IPS-18c (cell line): Measurements from ENCODE around the gene KNOP1.

Source experiments
- H3K4me3 ChIP-seq: 2 replicates; pipeline ENCODE4 v1.7.0; 2013; ENCODE audit warnings: low read depth, mild to moderate bottlenecking, low read length, moderate library complexity; ENCODE audit not compliant: insufficient read depth
- H3K9me3 ChIP-seq: one replicate; pipeline ENCODE4 v1.6.1; 2013; ENCODE audit warnings: mild to moderate bottlenecking, low read length, moderate library complexity; ENCODE audit not compliant: control insufficient read depth, insufficient read depth

KNOP1 gene

GRCh38 chr16:19712418-19713058 lies 5.5 kb downstream of the KNOP1 start:
- Histone ChIP-seq H3K9me3 (no peaks in the 10 kb centered on the region), H3K4me3 (no peak overlapping the region)

- Histone ChIP-seq H3K4me3 (no peak overlapping the region), H3K9me3 (no peaks in the 10 kb centered on the region)
Observed at GRCh38 chr16:19711643-19712042, 6.4 kb downstream of the KNOP1 start.

- Histone ChIP-seq H3K4me3 (no peak overlapping the region), H3K9me3 (no peaks in the 10 kb centered on the region)
Observed at GRCh38 chr16:19710991-19711545, 7.0 kb downstream of the KNOP1 start.

GRCh38 chr16:19710191-19710908 lies 7.7 kb downstream of the KNOP1 start:
- no peaks in the 10 kb centered on the region for H3K9me3 ChIP-seq

GRCh38 chr16:19709381-19710136 lies 8.5 kb downstream of the KNOP1 start:
- no peaks in the 10 kb centered on the region for H3K9me3 ChIP-seq
- H3K4me3 ChIP-seq = no peak overlapping the region; the same call in 1 of the 2 replicates

More at GRCh38 chr16:19710191-19710908, 7.7 kb downstream of the KNOP1 start:
- H3K4me3 ChIP-seq = no peak overlapping the region

GRCh38 chr16:19708296-19709205 lies 9.5 kb downstream of the KNOP1 start:
- H3K9me3 ChIP-seq = no peaks in the 10 kb centered on the region
- H3K4me3 ChIP-seq = no peak overlapping the region; the same call in 1 of the 2 replicates

- H3K9me3 ChIP-seq = no peaks in the 10 kb centered on the region
- no peak overlapping the region for H3K4me3 ChIP-seq
Observed at GRCh38 chr16:19707569-19708295, 10.3 kb downstream of the KNOP1 start.

GRCh38 chr16:19706846-19707245 lies 11.2 kb downstream of the KNOP1 start:
- no peak overlapping the region for H3K4me3 ChIP-seq

GRCh38 chr16:19705843-19706242 lies 12.2 kb downstream of the KNOP1 start:
- H3K9me3 ChIP-seq = no peaks in the 10 kb centered on the region
- H3K4me3 ChIP-seq = no peak overlapping the region

More at GRCh38 chr16:19706846-19707245, 11.2 kb downstream of the KNOP1 start:
- no peaks in the 10 kb centered on the region for H3K9me3 ChIP-seq

- H3K4me3 ChIP-seq = no peak overlapping the region
- no peaks in the 10 kb centered on the region for H3K9me3 ChIP-seq
Observed at GRCh38 chr16:19705146-19705501, 12.9 kb downstream of the KNOP1 start.

- H3K9me3 ChIP-seq = no peaks in the 10 kb centered on the region
- no peak overlapping the region for H3K4me3 ChIP-seq
Observed at GRCh38 chr16:19704321-19705145, 13.5 kb downstream of the KNOP1 start.

- no peaks in the 10 kb centered on the region for H3K9me3 ChIP-seq
- H3K4me3 ChIP-seq = no peak overlapping the region
Observed at GRCh38 chr16:19703172-19703889, 14.7 kb downstream of the KNOP1 start.

GRCh38 chr16:19701091-19701490 lies 16.9 kb downstream of the KNOP1 start:
- Histone ChIP-seq H3K4me3 (no peak overlapping the region), H3K9me3 (no peaks in the 10 kb centered on the region)

- no peak overlapping the region for H3K4me3 ChIP-seq
Observed at GRCh38 chr16:19700319-19700781, 17.7 kb downstream of the KNOP1 start.

GRCh38 chr16:19699472-19699871 lies 18.6 kb downstream of the KNOP1 start:
- no peak overlapping the region for H3K4me3 ChIP-seq
- H3K9me3 ChIP-seq = no peaks in the 10 kb centered on the region

More at GRCh38 chr16:19700319-19700781, 17.7 kb downstream of the KNOP1 start:
- no peaks in the 10 kb centered on the region for H3K9me3 ChIP-seq
